GM23338 (cell line): ENCODE results near the gene SEC14L3.

Source experiments
- CTCF ChIP-seq, 2 experiments: fragments of 200-600 bp in 1 of 2; sonication (generic) in 1 of 2; conservative IDR thresholded peaks; 2 replicates each; pipeline versions ENCODE4 v1.5.1 to v1.6.1; 2016 to 2017; ENCODE audit warnings: antibody characterized with exemption in 2 of 2, low read depth in 2 of 2, mild to moderate bottlenecking in 2 of 2, moderate library complexity in 1 of 2
- ETS1 ChIP-seq: IDR thresholded peaks from 2 replicates; pipeline ENCODE4 v1.6.1; 2016; ENCODE audit warnings: antibody characterized with exemption
- EZH2 ChIP-seq: fragments of 200-600 bp; sonication (generic); IDR thresholded peaks from one replicate; pipeline ENCODE4 v1.8.0; 2017; ENCODE audit warnings: antibody characterized with exemption, mild to moderate bottlenecking, low read depth; ENCODE audit not compliant: unreplicated experiment
- JUNB ChIP-seq: IDR thresholded peaks from one replicate; pipeline ENCODE4 v1.6.1; 2016; ENCODE audit warnings: antibody characterized with exemption; ENCODE audit not compliant: unreplicated experiment
- POLR2AphosphoS5 ChIP-seq: IDR thresholded peaks from 2 replicates; pipeline ENCODE4 v1.6.1; 2016; ENCODE audit warnings: antibody characterized with exemption, low read depth
- REST ChIP-seq: IDR thresholded peaks from one replicate; pipeline ENCODE4 v1.6.1; 2018; ENCODE audit warnings: antibody characterized with exemption; ENCODE audit not compliant: unreplicated experiment
- ZNF331 ChIP-seq: fragments of 250-450 bp; sonication (Bioruptor Pico); IDR thresholded peaks from 2 replicates; pipeline ENCODE4 v1.5.0; 2020; ENCODE audit warnings: low read depth, mild to moderate bottlenecking, moderate library complexity

GRCh38 chr22:30457981-30458380, 13.8 kb downstream of the SEC14L3 start:
- TF ChIP-seq CTCF (conservative IDR thresholded peaks at IDR 0.05; ENCODE audit: low read depth in 2 of 2) (no peak), POLR2AphosphoS5 (no peak), EZH2 (no peak), JUNB (no peak), ETS1 (no peak), ZNF331 (no peak), REST (no peak)
